Measurements from ENCODE around the gene AFF3. TPM values are rescaled to one million over a fixed set of nuclear protein-coding genes. Genes with fewer than 3 reads are reported as not detected.

AFF3 gene
- total and polyA plus RNA-seq, 2 of the 8 experiments (the other 6 are each of a cell fraction or from before 2014, with no cell fraction given) = 0.27 to 3.0 TPM

DNA sequence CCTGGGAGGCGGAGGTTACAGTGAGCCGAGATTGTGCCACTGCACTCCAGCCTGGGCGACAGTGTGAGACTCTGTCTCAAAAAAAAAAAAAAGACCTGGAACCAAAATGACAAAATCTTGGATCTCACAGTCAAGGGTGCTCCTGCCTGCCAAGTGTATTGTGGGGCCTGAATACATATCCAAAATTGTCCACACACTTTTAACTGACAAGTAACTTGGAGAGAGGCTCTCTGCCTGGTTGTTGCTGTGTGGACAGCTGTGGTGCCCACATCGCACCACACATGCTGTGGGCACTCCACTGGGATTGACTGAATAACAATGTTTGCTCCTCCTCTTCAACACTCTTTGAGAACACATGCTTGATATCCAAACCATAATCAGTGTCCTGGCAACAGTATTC lies 534.9 kb downstream of the AFF3 start:
- Histone ChIP-seq H2AK5ac (ENCODE audit: low read depth, low read length) (no peak overlapping the region), H3K27ac (ENCODE audit: low read depth, low read length) (no peak overlapping the region), H2BK15ac (ENCODE audit: low read length) (no peak overlapping the region), H3K79me2 (ENCODE audit: control insufficient read depth in 1 of 2, insufficient read depth in 2 of 2, low read length in 2 of 2) (no peaks in the 10 kb centered on the region), H3K9me3 (ENCODE audit: insufficient read depth in 2 of 2, low read depth in 1 of 2, low read length in 1 of 2) (no peaks in the 10 kb centered on the region), H3K23ac (ENCODE audit: insufficient read length) (no peak overlapping the region), H4K91ac (replicated peaks; ENCODE audit: insufficient read length, low read length) (no peak overlapping the region), H3K4me1 (replicated peaks in 1 of 4; ENCODE audit: control insufficient read depth in 3 of 4, insufficient read depth in 4 of 4, low read length in 3 of 4) (peaks cover 0 to 2% (median 0%) of the 10 kb centered on the region in 4 experiments; a peak in 1 of 7 replicates), H3K79me1 (ENCODE audit: low read depth, low read length) (no peaks in the 10 kb centered on the region), H2BK20ac (ENCODE audit: low read length) (no peak overlapping the region), H3K27me3 (replicated peaks in 1 of 4; ENCODE audit: control insufficient read depth in 3 of 4, extremely low read depth in 1 of 4, insufficient read depth in 3 of 4, low read length in 3 of 4) (no peaks in the 10 kb centered on the region), H3K23me2 (ENCODE audit: low read depth, low read length) (no peaks in the 10 kb centered on the region), H3K4ac (replicated peaks; ENCODE audit: insufficient read length, low read depth, low read length) (no peak overlapping the region), H3K18ac (ENCODE audit: extremely low read depth, low read length) (no peak overlapping the region), H3K56ac (replicated peaks; ENCODE audit: insufficient read length, low read depth, low read length) (no peak overlapping the region), H3K4me3 (ENCODE audit: extremely low read depth in 1 of 4, insufficient read depth in 2 of 4, low read depth in 3 of 4, low read length in 4 of 4) (no peak overlapping the region), H3K36me3 (ENCODE audit: control insufficient read depth in 2 of 4, insufficient read depth in 4 of 4, low read length in 3 of 4) (no peaks in the 10 kb centered on the region), H2BK12ac (ENCODE audit: low read depth, low read length) (no peak overlapping the region), H3K9ac (replicated peaks in 1 of 4; ENCODE audit: extremely low read depth in 1 of 4, low read depth in 3 of 4, low read length in 3 of 4) (no peak overlapping the region), H4K8ac (ENCODE audit: extremely low read depth, insufficient read depth, low read length) (no peak overlapping the region), H4K5ac (ENCODE audit: insufficient read length, low read depth, low read length) (no peak overlapping the region), H4K20me1 (replicated peaks in 1 of 2; ENCODE audit: control insufficient read depth in 1 of 2, insufficient read depth in 2 of 2, low read length in 2 of 2) (no peaks in the 10 kb centered on the region), H2BK5ac (ENCODE audit: low read depth, low read length) (no peak overlapping the region), H2AFZ (ENCODE audit: low read length) (no peak overlapping the region), H3K14ac (ENCODE audit: insufficient read length) (no peak overlapping the region), H3K4me2 (ENCODE audit: insufficient read depth in 1 of 2, low read depth in 2 of 2, low read length in 2 of 2) (no peak overlapping the region), H2BK120ac (replicated peaks; ENCODE audit: low read depth, low read length) (no peak overlapping the region)
- CTCF ChIA-PET (ENCODE audit: partially characterized antibody) = interaction anchor here (1.0 to 1.9 kb wide), 4 partner anchors 9 to 51 kb away, joined by 3 to 8 read pairs (median 5); no protein-coding TSS in a partner anchor
- 99% methylated on average over 4 of the region's 4 CpGs; no CpG with 5 or more reads in 1 of the 2 experiments for WGBS, 2 experiments (ENCODE audit: extremely low coverage in 1 of 2, insufficient coverage in 1 of 2, insufficient read length in 1 of 2, insufficient replicate concordance in 2 of 2, low coverage in 1 of 2, low lambda C conversion rate in 2 of 2, missing lambda C conversion rate in 1 of 2)
- no peak for FAIRE-seq
- POLR2A ChIA-PET (ENCODE audit: partially characterized antibody) = no interaction called here
- no peak for DNase-seq (ENCODE audit: low read depth in 1 of 2, low spot score in 2 of 2)
- TF ChIP-seq EP300 (IDR thresholded peaks at IDR 0.05; ENCODE audit: borderline replicate concordance in 1 of 2, low read depth in 2 of 2, low read length in 2 of 2) (no peak), BACH1 (IDR thresholded peaks at IDR 0.05; ENCODE audit: low read length) (no peak), EGR1 (IDR thresholded peaks at IDR 0.05; ENCODE audit: borderline replicate concordance, low read depth, low read length) (no peak), KDM1A (IDR thresholded peaks at IDR 0.05; ENCODE audit: borderline replicate concordance, low read length) (no peak), RBBP5 (IDR thresholded peaks at IDR 0.05; ENCODE audit: borderline replicate concordance, low read depth, low read length) (no peak), SUZ12 (IDR thresholded peaks at IDR 0.05; ENCODE audit: low read length) (no peak), EZH2 (IDR thresholded peaks at IDR 0.05; ENCODE audit: low read depth, low read length, severe bottlenecking) (no peak), JUND (IDR thresholded peaks at IDR 0.05; ENCODE audit: low read length) (no peak), MAFK (IDR thresholded peaks at IDR 0.05; ENCODE audit: low read depth, low read length) (no peak), SAP30 (IDR thresholded peaks at IDR 0.05; ENCODE audit: insufficient read depth, insufficient replicate concordance, low read length) (no peak), POLR2AphosphoS5 (IDR thresholded peaks at IDR 0.05; ENCODE audit: low read depth, low read length) (no peak)
- TF ChIP-seq, protein P1, sequence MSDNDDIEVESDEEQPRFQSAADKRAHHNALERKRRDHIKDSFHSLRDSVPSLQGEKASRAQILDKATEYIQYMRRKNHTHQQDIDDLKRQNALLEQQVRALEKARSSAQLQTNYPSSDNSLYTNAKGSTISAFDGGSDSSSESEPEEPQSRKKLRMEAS (IDR thresholded peaks at IDR 0.05) = no peak
